ENCODE measurements around the gene RAVER1.

The RAVER1 gene

GRCh38 chr19:10278935-10279334 lies 54.4 kb downstream of the RAVER1 start:
- Histone ChIP-seq H3K4me2 (ENCODE audit: low read length) (no peak overlapping the region), H3K9ac (ENCODE audit: low read length) (no peak overlapping the region), H3K36me3 (ENCODE audit: control insufficient read depth in 1 of 2, insufficient read depth in 2 of 2, low read length in 2 of 2) (no peaks in the 10 kb centered on the region), H3K23ac (ENCODE audit: low read length) (no peak overlapping the region), H2AK5ac (ENCODE audit: low read length) (no peak overlapping the region), H3K4me1 (ENCODE audit: control insufficient read depth in 1 of 2, insufficient read depth in 2 of 2, low read length in 2 of 2) (no peaks in the 10 kb centered on the region), H4K12ac (ENCODE audit: low read depth, low read length) (no peak overlapping the region), H3K14ac (ENCODE audit: low read length) (no peak overlapping the region), H2BK12ac (ENCODE audit: low read length) (no peak overlapping the region), H3K27me3 (ENCODE audit: insufficient read depth, low read length) (no peaks in the 10 kb centered on the region), H2BK5ac (ENCODE audit: low read depth, low read length, poor library complexity) (no peak overlapping the region), H2AFZ (ENCODE audit: insufficient read depth, low read length, poor library complexity) (no peak overlapping the region), H2BK120ac (ENCODE audit: insufficient read depth, low read length, poor library complexity) (no peak overlapping the region), H3K27ac (ENCODE audit: low read depth, low read length) (no peak overlapping the region), H4K91ac (ENCODE audit: low read depth, low read length) (no peak overlapping the region), H3K79me1 (ENCODE audit: low read length) (no peaks in the 10 kb centered on the region), H3K4ac (ENCODE audit: low read depth, low read length) (no peak overlapping the region), H3K18ac (ENCODE audit: low read length) (no peak overlapping the region), H3K4me3 (ENCODE audit: low read depth, low read length) (no peak overlapping the region), H3K9me3 (ENCODE audit: insufficient read depth, low read depth, low read length) (peaks cover 2% of the 10 kb centered on the region), H4K8ac (ENCODE audit: low read depth, low read length) (no peak overlapping the region), H3K79me2 (ENCODE audit: control insufficient read depth, insufficient read depth, low read length, poor library complexity) (no peaks in the 10 kb centered on the region)
- no CpG with 5 or more reads among the region's 1 CpG for WGBS (ENCODE audit: extremely low coverage, insufficient coverage, insufficient read length)
- DNase-seq, result no peak

GRCh38 chr19:10277795-10278589 lies 55.3 kb downstream of the RAVER1 start:
- no peaks in the 10 kb centered on the region for H3K36me3 ChIP-seq (ENCODE audit: control insufficient read depth in 1 of 2, insufficient read depth in 2 of 2, low read length in 2 of 2)
- no peak overlapping the region for H4K8ac ChIP-seq (ENCODE audit: low read depth, low read length)
- H2AFZ ChIP-seq (ENCODE audit: insufficient read depth, low read length, poor library complexity), result no peak overlapping the region
- H2AK5ac ChIP-seq (ENCODE audit: low read length), result no peak overlapping the region
- no peaks in the 10 kb centered on the region for H3K4me1 ChIP-seq (ENCODE audit: control insufficient read depth in 1 of 2, insufficient read depth in 2 of 2, low read length in 2 of 2)
- H2BK5ac ChIP-seq (ENCODE audit: low read depth, low read length, poor library complexity), result no peak overlapping the region
- no peaks in the 10 kb centered on the region for H3K9me3 ChIP-seq (ENCODE audit: insufficient read depth, low read depth, low read length)
- no peak overlapping the region for H3K4me2 ChIP-seq (ENCODE audit: low read length)
- no CpG with 5 or more reads among the region's 9 CpGs for WGBS (ENCODE audit: extremely low coverage, insufficient coverage, insufficient read length)
- no peak overlapping the region for H3K27ac ChIP-seq (ENCODE audit: low read depth, low read length)
- H3K18ac ChIP-seq (ENCODE audit: low read length), result no peak overlapping the region
- H3K23ac ChIP-seq (ENCODE audit: low read length), result no peak overlapping the region
- H3K14ac ChIP-seq (ENCODE audit: low read length), result no peak overlapping the region
- no peak for DNase-seq
- H3K9ac ChIP-seq (ENCODE audit: low read length), result no peak overlapping the region
- H3K4me3 ChIP-seq (ENCODE audit: low read depth, low read length), result no peak overlapping the region
- no peak overlapping the region for H4K12ac ChIP-seq (ENCODE audit: low read depth, low read length)
- no peaks in the 10 kb centered on the region for H3K79me1 ChIP-seq (ENCODE audit: low read length)
- H3K27me3 ChIP-seq (ENCODE audit: insufficient read depth, low read length), result no peaks in the 10 kb centered on the region
- H2BK12ac ChIP-seq (ENCODE audit: low read length), result no peak overlapping the region
- H3K79me2 ChIP-seq (ENCODE audit: control insufficient read depth, insufficient read depth, low read length, poor library complexity), result no peaks in the 10 kb centered on the region
- no peak overlapping the region for H2BK120ac ChIP-seq (ENCODE audit: insufficient read depth, low read length, poor library complexity)
- H4K91ac ChIP-seq (ENCODE audit: low read depth, low read length), result no peak overlapping the region
- H3K4ac ChIP-seq (ENCODE audit: low read depth, low read length), result no peak overlapping the region

GRCh38 chr19:10274589-10274988 lies 58.7 kb downstream of the RAVER1 start:
- Histone ChIP-seq H3K4me1 (ENCODE audit: control insufficient read depth in 1 of 2, insufficient read depth in 2 of 2, low read length in 2 of 2) (peaks cover 13 to 14% of the 10 kb centered on the region in 2 experiments), H4K12ac (ENCODE audit: low read depth, low read length) (no peak overlapping the region), H3K14ac (ENCODE audit: low read length) (no peak overlapping the region), H3K79me2 (ENCODE audit: control insufficient read depth, insufficient read depth, low read length, poor library complexity) (no peaks in the 10 kb centered on the region), H3K27ac (ENCODE audit: low read depth, low read length) (no peak overlapping the region), H2BK120ac (ENCODE audit: insufficient read depth, low read length, poor library complexity) (no peak overlapping the region), H4K8ac (ENCODE audit: low read depth, low read length) (no peak overlapping the region), H3K27me3 (ENCODE audit: insufficient read depth, low read length) (no peaks in the 10 kb centered on the region), H4K91ac (ENCODE audit: low read depth, low read length) (no peak overlapping the region), H2AK5ac (ENCODE audit: low read length) (no peak overlapping the region), H3K4ac (ENCODE audit: low read depth, low read length) (no peak overlapping the region), H3K4me3 (ENCODE audit: low read depth, low read length) (no peak overlapping the region), H3K36me3 (ENCODE audit: control insufficient read depth in 1 of 2, insufficient read depth in 2 of 2, low read length in 2 of 2) (no peaks in the 10 kb centered on the region), H3K79me1 (ENCODE audit: low read length) (peaks cover 2% of the 10 kb centered on the region), H3K9ac (ENCODE audit: low read length) (no peak overlapping the region), H3K23ac (ENCODE audit: low read length) (no peak overlapping the region), H3K18ac (ENCODE audit: low read length) (no peak overlapping the region), H3K9me3 (ENCODE audit: insufficient read depth, low read depth, low read length) (no peaks in the 10 kb centered on the region), H2BK12ac (ENCODE audit: low read length) (no peak overlapping the region), H2AFZ (ENCODE audit: insufficient read depth, low read length, poor library complexity) (no peak overlapping the region), H3K4me2 (ENCODE audit: low read length) (no peak overlapping the region), H2BK5ac (ENCODE audit: low read depth, low read length, poor library complexity) (no peak overlapping the region)
- no peak for DNase-seq
- no CpG with 5 or more reads among the region's 10 CpGs for WGBS (ENCODE audit: extremely low coverage, insufficient coverage, insufficient read length)

- Histone ChIP-seq H3K4ac (ENCODE audit: low read depth, low read length) (no peak overlapping the region), H4K91ac (ENCODE audit: low read depth, low read length) (no peak overlapping the region), H2BK120ac (ENCODE audit: insufficient read depth, low read length, poor library complexity) (no peak overlapping the region), H2BK12ac (ENCODE audit: low read length) (no peak overlapping the region), H3K4me3 (ENCODE audit: low read depth, low read length) (no peak overlapping the region), H3K9me3 (ENCODE audit: insufficient read depth, low read depth, low read length) (no peaks in the 10 kb centered on the region), H4K8ac (ENCODE audit: low read depth, low read length) (no peak overlapping the region), H3K27ac (ENCODE audit: low read depth, low read length) (no peak overlapping the region), H2AFZ (ENCODE audit: insufficient read depth, low read length, poor library complexity) (no peak overlapping the region), H3K4me2 (ENCODE audit: low read length) (no peak overlapping the region), H3K36me3 (ENCODE audit: control insufficient read depth in 1 of 2, insufficient read depth in 2 of 2, low read length in 2 of 2) (no peaks in the 10 kb centered on the region), H3K79me1 (ENCODE audit: low read length) (peaks cover 2% of the 10 kb centered on the region), H3K79me2 (ENCODE audit: control insufficient read depth, insufficient read depth, low read length, poor library complexity) (no peaks in the 10 kb centered on the region), H2BK5ac (ENCODE audit: low read depth, low read length, poor library complexity) (no peak overlapping the region), H2AK5ac (ENCODE audit: low read length) (no peak overlapping the region), H4K12ac (ENCODE audit: low read depth, low read length) (no peak overlapping the region), H3K4me1 (ENCODE audit: control insufficient read depth in 1 of 2, insufficient read depth in 2 of 2, low read length in 2 of 2) (peaks cover 13 to 14% of the 10 kb centered on the region in 2 experiments), H3K14ac (ENCODE audit: low read length) (no peak overlapping the region), H3K9ac (ENCODE audit: low read length) (no peak overlapping the region), H3K23ac (ENCODE audit: low read length) (no peak overlapping the region), H3K27me3 (ENCODE audit: insufficient read depth, low read length) (no peaks in the 10 kb centered on the region), H3K18ac (ENCODE audit: low read length) (no peak overlapping the region)
- peak; percentile 31 to 33 for DNase-seq
- WGBS (ENCODE audit: extremely low coverage, insufficient coverage, insufficient read length), result no CpG with 5 or more reads among the region's 12 CpGs
These were observed 61.7 kb downstream of the RAVER1 start for GRCh38 chr19:10271543-10272086.

All from trophoblast cell (in vitro differentiated cells and primary cell).